Panc1 (cell line): ENCODE results near the gene MIF. TPM values are rescaled to one million over a fixed set of nuclear protein-coding genes. Genes with fewer than 3 reads are reported as not detected.
"Not testable (repeated sequence)": the region's sequence is repeated elsewhere in the genome, so short reads cannot be mapped to it uniquely, and the experiment has no call there.

ENCODE experiments used
- ATAC-seq: fragments of 200-7000 bp; cut with Tn5 transposase; 2 replicates; pipeline ENCODE4 v1.9.1; 2020; ENCODE audit warnings: mild to moderate bottlenecking, moderate library complexity
- BruUV-seq: library from RNA; stranded (reverse); fragments of 400-500 nt; replicated peaks from 2 replicates; lab custom pipeline; 2021; lab: Mats Ljungman, UMichigan
- CTCF ChIA-PET: fragments of 300-600 bp; sonication (Branson Sonifier 250); formaldehyde crosslinking; loops from one replicate; lab custom pipeline; 2022; ENCODE audit warnings: antibody characterized with exemption; lab: Charles Lee
- POLR2A ChIA-PET: fragments of 300-600 bp; sonication (Branson Sonifier 250); formaldehyde crosslinking; loops from one replicate; lab custom pipeline; 2022; ENCODE audit warnings: antibody characterized with exemption; lab: Charles Lee
- DNase-seq: peaks from one replicate; pipeline ENCODE4 v3.0.0-alpha.2; 2010; ENCODE audit warnings: low read depth, low spot score
- H3K27ac ChIP-seq: 2 replicates; pipeline ENCODE4 v1.5.1; 2011; ENCODE audit warnings: mild to moderate bottlenecking, low read length, inconsistent platforms
- H3K27me3 ChIP-seq: fragments of 200-500 bp; sonication (Bioruptor generic); 2 replicates; pipeline ENCODE4 v1.6.0; 2014; ENCODE audit warnings: low read length, inconsistent platforms; ENCODE audit not compliant: control insufficient read depth, insufficient read depth
- H3K36me3 ChIP-seq: fragments of 200-500 bp; sonication (Bioruptor generic); 2 replicates; pipeline ENCODE4 v1.5.1; 2014; ENCODE audit warnings: inconsistent platforms, mild to moderate bottlenecking, low read length, moderate library complexity; ENCODE audit not compliant: control insufficient read depth, insufficient read depth
- H3K4me1 ChIP-seq: 2 replicates; pipeline ENCODE4 v1.5.1; 2011; ENCODE audit warnings: inconsistent platforms, mild to moderate bottlenecking, low read length, moderate library complexity; ENCODE audit not compliant: control insufficient read depth, insufficient read depth
- H3K4me3 ChIP-seq, 2 experiments: 2 replicates each; pipeline ENCODE4 v1.5.1; 2011 to 2012; ENCODE audit warnings: low read depth in 2 of 2, low read length in 2 of 2, mild to moderate bottlenecking in 2 of 2, inconsistent platforms in 1 of 2, moderate library complexity in 1 of 2
- H3K9me3 ChIP-seq: fragments of 200-500 bp; sonication (Bioruptor generic); 2 replicates; pipeline ENCODE4 v1.5.1; 2014; ENCODE audit warnings: low read depth, mild to moderate bottlenecking, inconsistent platforms, low read length, moderate library complexity; ENCODE audit not compliant: control insufficient read depth, insufficient read depth
- CTCF ChIP-seq: fragments of 450-650 bp; IDR thresholded peaks from 2 replicates; pipeline ENCODE4 v1.5.1; 2017; ENCODE audit warnings: mild to moderate bottlenecking
- POLR2AphosphoS5 ChIP-seq: IDR thresholded peaks from 2 replicates; pipeline ENCODE4 v1.6.1; 2012; ENCODE audit warnings: mild to moderate bottlenecking, low read depth, low read length, moderate library complexity
- SIN3A ChIP-seq: IDR thresholded peaks from 2 replicates; pipeline ENCODE4 v1.6.1; 2012; ENCODE audit warnings: low read depth, mild to moderate bottlenecking, low read length, moderate library complexity, borderline replicate concordance; ENCODE audit not compliant: insufficient read depth
- TCF7L2 ChIP-seq: IDR thresholded peaks from 2 replicates; pipeline ENCODE4 v1.6.1; 2011; ENCODE audit warnings: mild to moderate bottlenecking, low read depth, low read length, inconsistent platforms
- in situ Hi-C: cut with HindIII; loops from 2 replicates; pipeline ENCODE4 v1.10.0; 2016; ENCODE audit warnings: low sequenced_read_pairs, low pct_unique_long_range_greater_than_20kb
- intact Hi-C: fragments of 100-400 bp; cut with micrococcal nuclease; formaldehyde crosslinking; loops from one replicate; pipeline ENCODE4 v1.10.0; 2022; ENCODE audit not compliant: unreplicated experiment
- total RNA-seq: library from RNA; stranded (reverse); gene quantifications from one replicate; pipeline ENCODE4 v1.2.1, GENCODE V29; 2021; ENCODE audit not compliant: unreplicated experiment
- TF ChIP-seq, protein P1 (sequence below), 2 experiments: IDR thresholded peaks; 2 replicates each; pipeline ENCODE4 v1.6.1; 2011 to 2012; ENCODE audit warnings: low read depth in 2 of 2, control low read depth in 1 of 2, low read length in 1 of 2, mild to moderate bottlenecking in 1 of 2, moderate library complexity in 1 of 2; ENCODE audit not compliant: insufficient read depth in 1 of 2

MIF gene
- total RNA-seq, 1 experiment from 2014 or later, result 936 TPM

DNA sequence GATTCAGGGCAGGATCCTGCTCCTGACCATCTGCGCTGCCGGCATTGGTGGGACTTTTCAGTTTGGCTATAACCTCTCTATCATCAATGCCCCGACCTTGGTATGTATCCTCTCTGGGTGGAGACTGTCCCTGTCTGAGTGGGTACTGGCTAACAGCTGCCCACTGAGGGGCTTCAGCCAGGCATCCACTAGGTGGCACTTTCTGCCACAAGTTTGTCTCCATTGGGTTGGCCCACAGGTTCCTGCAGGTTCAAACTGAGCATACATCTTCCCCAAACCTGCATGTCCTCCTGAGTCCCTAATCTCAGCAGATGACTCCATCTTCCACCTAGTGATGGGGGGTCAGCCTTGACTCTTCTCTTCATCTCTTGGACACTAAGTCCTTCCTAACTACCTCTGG lies 32.1 kb upstream of the MIF start:
- no peak overlapping the region for H3K4me3 ChIP-seq
- H3K9me3 ChIP-seq, result no peaks in the 10 kb centered on the region
- TF ChIP-seq, protein P1, sequence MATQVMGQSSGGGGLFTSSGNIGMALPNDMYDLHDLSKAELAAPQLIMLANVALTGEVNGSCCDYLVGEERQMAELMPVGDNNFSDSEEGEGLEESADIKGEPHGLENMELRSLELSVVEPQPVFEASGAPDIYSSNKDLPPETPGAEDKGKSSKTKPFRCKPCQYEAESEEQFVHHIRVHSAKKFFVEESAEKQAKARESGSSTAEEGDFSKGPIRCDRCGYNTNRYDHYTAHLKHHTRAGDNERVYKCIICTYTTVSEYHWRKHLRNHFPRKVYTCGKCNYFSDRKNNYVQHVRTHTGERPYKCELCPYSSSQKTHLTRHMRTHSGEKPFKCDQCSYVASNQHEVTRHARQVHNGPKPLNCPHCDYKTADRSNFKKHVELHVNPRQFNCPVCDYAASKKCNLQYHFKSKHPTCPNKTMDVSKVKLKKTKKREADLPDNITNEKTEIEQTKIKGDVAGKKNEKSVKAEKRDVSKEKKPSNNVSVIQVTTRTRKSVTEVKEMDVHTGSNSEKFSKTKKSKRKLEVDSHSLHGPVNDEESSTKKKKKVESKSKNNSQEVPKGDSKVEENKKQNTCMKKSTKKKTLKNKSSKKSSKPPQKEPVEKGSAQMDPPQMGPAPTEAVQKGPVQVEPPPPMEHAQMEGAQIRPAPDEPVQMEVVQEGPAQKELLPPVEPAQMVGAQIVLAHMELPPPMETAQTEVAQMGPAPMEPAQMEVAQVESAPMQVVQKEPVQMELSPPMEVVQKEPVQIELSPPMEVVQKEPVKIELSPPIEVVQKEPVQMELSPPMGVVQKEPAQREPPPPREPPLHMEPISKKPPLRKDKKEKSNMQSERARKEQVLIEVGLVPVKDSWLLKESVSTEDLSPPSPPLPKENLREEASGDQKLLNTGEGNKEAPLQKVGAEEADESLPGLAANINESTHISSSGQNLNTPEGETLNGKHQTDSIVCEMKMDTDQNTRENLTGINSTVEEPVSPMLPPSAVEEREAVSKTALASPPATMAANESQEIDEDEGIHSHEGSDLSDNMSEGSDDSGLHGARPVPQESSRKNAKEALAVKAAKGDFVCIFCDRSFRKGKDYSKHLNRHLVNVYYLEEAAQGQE (IDR thresholded peaks at IDR 0.05; ENCODE audit: insufficient read depth in 1 of 2, low read depth in 2 of 2, low read length in 1 of 2), result no peak
- TF ChIP-seq POLR2AphosphoS5, result no peak
- TF ChIP-seq CTCF, result peak; percentile 79
- no peak for TF ChIP-seq TCF7L2
- no peak for TF ChIP-seq SIN3A
- intact Hi-C loops (no loop called here), in situ Hi-C loops (no loop called here)
- ATAC-seq (peak; percentile 63), DNase-seq (no peak)
- CTCF ChIA-PET, result interaction anchor here (1.2 kb wide), 1 partner anchor 32 kb away, joined by 7 read pairs; the partner anchor contains the start of gene MIF
- H3K27me3 ChIP-seq, result no peaks in the 10 kb centered on the region
- POLR2A ChIA-PET, result no interaction called here
- no peaks in the 10 kb centered on the region for H3K36me3 ChIP-seq
- BruUV-seq, result no TSS peak
- H3K4me1 ChIP-seq, result peaks cover 4% of the 10 kb centered on the region
- no peak overlapping the region for H3K27ac ChIP-seq

DNA sequence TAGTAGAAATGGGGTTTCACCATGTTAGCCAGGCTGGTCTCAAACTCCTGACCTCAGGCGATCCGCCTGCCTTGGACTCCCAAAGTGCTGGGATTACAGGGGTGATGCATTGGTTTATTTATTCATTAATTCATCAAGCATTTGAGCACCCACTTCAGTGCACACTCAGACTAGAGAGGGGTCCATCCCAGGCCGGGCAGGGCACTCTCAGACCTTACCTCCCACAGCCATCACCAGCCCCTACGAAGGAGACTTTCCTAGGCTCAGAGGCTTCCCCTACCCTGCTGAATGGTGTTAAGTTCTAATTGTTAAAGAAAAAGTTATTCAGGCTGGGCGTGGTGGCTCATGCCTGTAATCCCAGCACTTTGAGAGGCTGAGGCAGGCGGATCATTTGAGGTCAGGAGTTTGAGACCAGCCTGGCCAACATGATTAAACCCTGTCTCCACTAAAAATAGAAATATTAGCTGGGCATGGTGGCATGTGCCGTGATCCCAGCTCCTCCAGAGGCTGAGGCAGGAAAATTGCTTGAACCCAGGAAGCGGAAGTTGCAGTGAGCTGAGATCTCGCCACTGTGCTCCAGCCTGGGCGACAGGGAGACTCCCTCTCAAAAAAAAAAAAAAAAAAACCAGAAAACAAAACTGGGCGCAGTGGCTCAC lies 29.6 kb upstream of the MIF start:
- in situ Hi-C loops, intact Hi-C loops, H3K4me3 ChIP-seq: not testable (repeated sequence)

GRCh38 chr22:23868580-23868979 lies 25.6 kb upstream of the MIF start:
- Histone ChIP-seq H3K27me3 (no peaks in the 10 kb centered on the region), H3K36me3 (no peaks in the 10 kb centered on the region), H3K9me3 (no peaks in the 10 kb centered on the region), H3K27ac (no peak overlapping the region), H3K4me1 (no peaks in the 10 kb centered on the region), H3K4me3 (no peak overlapping the region)
- in situ Hi-C loops (no loop called here), intact Hi-C loops (no loop called here)
- ATAC-seq, result no peak
- ChIA-PET POLR2A (no interaction called here), CTCF (no interaction called here)
- no TSS peak for BruUV-seq
- TF ChIP-seq POLR2AphosphoS5, result no peak
- TF ChIP-seq, protein P1 (IDR thresholded peaks at IDR 0.05; ENCODE audit: insufficient read depth in 1 of 2, low read depth in 2 of 2, low read length in 1 of 2), result no peak
- no peak for TF ChIP-seq CTCF
- TF ChIP-seq TCF7L2, result no peak
- TF ChIP-seq SIN3A, result no peak
- DNase-seq, result no peak

More for the DNA sequence above, 29.6 kb upstream of the MIF start:
- H3K36me3 ChIP-seq, ATAC-seq, DNase-seq, CTCF ChIA-PET, H3K9me3 ChIP-seq, H3K27ac ChIP-seq, H3K4me1 ChIP-seq, POLR2A ChIA-PET, BruUV-seq, H3K27me3 ChIP-seq: not testable (repeated sequence)
